HG02610 (cell line): ENCODE results near the gene LRR1.
A peak's percentile ranks its signal among the peaks of the same experiment; 100 is the strongest.
"Not testable (repeated sequence)": the region's sequence is repeated elsewhere in the genome, so short reads cannot be mapped to it uniquely, and the experiment has no call there.

Source experiments
- ATAC-seq: cut with Tn5 transposase; IDR thresholded peaks from one replicate; pipeline ENCODE4 v1.9.1; 2021; ENCODE audit warnings: mild to moderate bottlenecking, moderate library complexity; ENCODE audit not compliant: unreplicated experiment

LRR1 gene

GRCh38 chr14:49623941-49624839 is 25.4 kb downstream of the LRR1 start:
- ATAC-seq = no peak

- ATAC-seq = peak; percentile 84
These were observed 35.2 kb downstream of the LRR1 start for GRCh38 chr14:49633640-49634546.

- peak; percentile 27 for ATAC-seq
These were observed 36.0 kb downstream of the LRR1 start, which contains the start of gene DNAAF2 for GRCh38 chr14:49634547-49635334. Gene DNAAF2, minus strand, starts transcription at chr14:49635244. Its CDS starts 95 bp downstream, at chr14:49635149.

- no peak for ATAC-seq
These were observed 38.1 kb downstream of the LRR1 start for GRCh38 chr14:49636866-49637265.

GRCh38 chr14:49637534-49638078 is 38.9 kb downstream of the LRR1 start:
- no peak for ATAC-seq

- ATAC-seq = no peak
These were observed 42.0 kb downstream of the LRR1 start for GRCh38 chr14:49640540-49641417.

- ATAC-seq = no peak
These were observed 43.0 kb downstream of the LRR1 start for GRCh38 chr14:49641697-49642129.

- no peak for ATAC-seq
These were observed 43.4 kb downstream of the LRR1 start for GRCh38 chr14:49642163-49642562.

- no peak for ATAC-seq
These were observed 54.8 kb downstream of the LRR1 start for GRCh38 chr14:49653508-49653907.

GRCh38 chr14:49654511-49654910 is 55.8 kb downstream of the LRR1 start:
- no peak for ATAC-seq

- ATAC-seq = not testable (repeated sequence)
These were observed 58.8 kb downstream of the LRR1 start for GRCh38 chr14:49657500-49657899.

GRCh38 chr14:49659526-49660455 is 61.1 kb downstream of the LRR1 start:
- no peak for ATAC-seq
